ENCODE data around the gene TERB2.
A peak's percentile ranks its signal among the peaks of the same experiment; 100 is the strongest.
"Not testable (repeated sequence)": the region's sequence is repeated elsewhere in the genome, so short reads cannot be mapped to it uniquely, and the experiment has no call there.

TERB2 gene

DNA sequence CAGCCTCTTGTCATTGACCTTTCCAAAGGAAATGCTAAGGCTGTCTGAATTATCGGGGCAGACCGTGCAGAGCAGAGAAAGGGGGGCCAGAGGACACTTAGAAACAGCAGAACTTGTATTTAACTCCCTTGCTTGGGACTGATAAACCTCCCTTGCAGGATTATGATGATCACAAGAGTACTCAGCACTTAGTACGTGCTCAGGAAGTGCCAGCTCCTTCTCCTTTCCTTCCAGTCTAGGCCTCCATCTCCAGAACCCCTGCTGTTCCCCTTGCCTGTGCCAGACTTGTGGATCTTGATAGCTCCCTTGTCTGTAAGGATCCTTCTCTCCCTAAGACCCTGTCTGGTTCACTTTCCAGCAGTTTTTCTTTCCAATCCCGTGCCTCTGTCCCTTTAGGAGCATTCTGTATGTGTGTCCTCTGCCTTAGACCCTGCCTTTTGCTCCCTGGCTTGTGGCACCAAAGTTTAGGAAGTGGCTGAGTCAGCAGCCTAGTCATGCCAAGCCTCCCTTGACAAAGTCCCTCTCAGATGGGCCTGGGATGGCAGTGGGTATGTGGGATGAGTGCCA, 67.3 kb downstream of the TERB2 start:
- peak overlapping the region; percentile 74 for H3K27ac Mint-ChIP-seq
- H3K4me3 Mint-ChIP-seq = peak overlapping the region; percentile 83
- no peaks in the 10 kb centered on the region for H3K9me3 Mint-ChIP-seq
- no peak for DNase-seq (ENCODE audit: low spot score in 2 of 2)
- H3K4me1 Mint-ChIP-seq = peaks cover 20% of the 10 kb centered on the region
- no peaks in the 10 kb centered on the region for H3K36me3 Mint-ChIP-seq
- ATAC-seq = no peak

DNA sequence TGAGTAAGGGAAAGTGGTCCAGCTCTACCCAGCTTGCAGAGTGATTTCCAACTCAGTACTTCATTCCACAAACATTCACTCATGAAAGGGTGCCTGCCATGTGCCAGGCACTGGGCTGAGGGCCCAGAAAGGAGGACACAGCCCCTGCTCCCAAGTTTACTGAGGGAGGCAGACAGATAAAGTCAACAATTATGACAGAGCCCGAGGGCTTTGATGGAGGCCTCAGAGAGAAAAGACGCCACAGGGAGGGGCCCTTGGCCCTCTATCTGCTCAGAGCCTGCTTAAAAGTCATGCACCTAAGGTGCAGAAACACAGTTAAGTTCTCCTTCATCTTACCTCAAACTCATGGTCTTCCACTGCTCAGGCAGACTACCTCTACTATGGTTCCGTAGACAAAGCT, 68.2 kb downstream of the TERB2 start:
- H3K4me3 Mint-ChIP-seq; H3K36me3 Mint-ChIP-seq; H3K9me3 Mint-ChIP-seq; H3K27ac Mint-ChIP-seq; ATAC-seq; DNase-seq (ENCODE audit: low spot score in 2 of 2): not testable (repeated sequence)
- H3K4me1 Mint-ChIP-seq = peaks cover 20% of the 10 kb centered on the region

DNA sequence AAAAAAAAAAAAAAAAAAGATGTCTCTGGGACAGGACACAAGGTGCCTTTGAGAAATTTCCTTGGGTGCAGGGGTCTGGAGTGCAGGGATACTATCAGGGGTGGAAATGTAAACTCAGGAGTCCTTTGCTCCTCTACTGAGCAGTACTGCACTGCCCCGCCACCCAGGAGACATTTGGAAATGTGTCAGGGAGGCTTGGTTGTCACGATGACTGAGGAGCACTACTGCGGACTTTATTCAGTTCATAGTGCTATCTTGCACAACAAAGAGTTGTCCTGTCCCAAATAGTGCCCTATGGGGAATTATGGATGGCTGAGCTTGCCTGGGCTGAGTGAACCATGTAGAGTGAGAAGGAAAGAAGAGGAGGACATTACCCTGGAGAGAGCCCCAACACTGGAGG, 69.1 kb downstream of the TERB2 start:
- peaks cover 20% of the 10 kb centered on the region for H3K4me1 Mint-ChIP-seq

DNA sequence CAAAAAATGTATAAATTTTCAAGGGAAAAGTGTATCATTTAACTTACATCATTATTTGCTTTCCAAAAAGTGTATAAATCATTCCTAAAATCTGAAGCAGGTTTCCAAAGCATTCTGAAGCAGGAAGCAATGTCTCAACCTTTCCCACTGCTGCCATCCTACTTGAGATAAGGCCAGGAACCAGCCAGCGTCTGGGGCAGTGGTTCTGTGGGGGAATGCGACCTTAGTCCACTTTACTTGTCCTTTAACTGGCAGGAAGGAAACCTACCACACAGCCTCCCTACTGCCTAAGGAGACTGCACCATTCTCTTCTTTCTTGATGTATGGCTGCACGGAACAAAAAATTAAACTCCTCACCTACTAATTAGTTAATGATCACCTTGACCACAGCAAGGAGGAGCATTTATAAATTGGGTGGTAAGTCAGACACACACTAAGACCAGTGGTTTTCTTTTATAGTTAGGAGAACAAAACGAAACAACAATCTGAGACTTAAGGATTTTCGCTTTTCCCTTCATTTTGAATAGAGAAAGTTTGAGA, 70.2 kb downstream of the TERB2 start:
- ATAC-seq = no peak
- DNase-seq (ENCODE audit: low spot score in 2 of 2) = no peak
- H3K4me1 Mint-ChIP-seq = peaks cover 20% of the 10 kb centered on the region
- H3K4me3 Mint-ChIP-seq = no peak overlapping the region
- H3K27ac Mint-ChIP-seq = no peak overlapping the region
- H3K36me3 Mint-ChIP-seq = no peaks in the 10 kb centered on the region
- H3K9me3 Mint-ChIP-seq = no peaks in the 10 kb centered on the region

More for the DNA sequence above, 69.1 kb downstream of the TERB2 start:
- not testable (repeated sequence) for ATAC-seq; H3K4me3 Mint-ChIP-seq; H3K9me3 Mint-ChIP-seq; H3K27ac Mint-ChIP-seq; DNase-seq (ENCODE audit: low spot score in 2 of 2); H3K36me3 Mint-ChIP-seq

DNA sequence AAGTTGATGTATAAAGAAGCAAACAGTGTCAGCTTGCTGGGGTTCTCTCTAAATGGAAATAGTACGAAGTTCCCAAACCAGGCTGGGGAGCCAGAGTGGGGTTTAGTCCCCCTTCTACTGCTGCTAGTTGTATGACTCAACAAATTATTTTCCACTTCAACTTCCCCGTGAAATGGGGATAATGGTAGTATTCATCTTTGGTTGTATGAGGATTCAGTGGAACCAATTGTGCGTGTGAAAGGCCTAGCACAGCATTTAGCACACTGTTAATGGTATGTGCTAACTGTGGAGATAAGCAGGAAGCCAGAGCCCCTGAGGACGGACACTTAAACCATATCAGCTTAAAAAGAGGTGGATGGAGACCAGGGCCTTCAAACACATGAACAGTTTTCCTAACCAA, 70.7 kb downstream of the TERB2 start:
- Mint-ChIP-seq H3K36me3 (no peaks in the 10 kb centered on the region), H3K27ac (no peak overlapping the region), H3K9me3 (no peaks in the 10 kb centered on the region), H3K4me3 (no peak overlapping the region), H3K4me1 (peaks cover 20% of the 10 kb centered on the region)
- ATAC-seq (no peak), DNase-seq (ENCODE audit: low spot score in 2 of 2) (no peak)
